Activated naive CD8-positive, alpha-beta T cell treated with anti-CD3 and anti-CD28 coated beads, Interleukin-2, amount 10 ng/mL, durations not matched to agents 7 days and 5 days (primary cell): ENCODE results near the gene KLHDC10. TPM values are rescaled to one million over a fixed set of nuclear protein-coding genes. Genes with fewer than 3 reads are reported as not detected.
"Not testable (repeated sequence)": the region's sequence is repeated elsewhere in the genome, so short reads cannot be mapped to it uniquely, and the experiment has no call there.

Experiments used
- ATAC-seq: fragments of 150-1000 bp; cut with Tn5 transposase; one replicate; pipeline ENCODE4 v1.10.0; 2021; ENCODE audit warnings: low read depth, moderate library complexity
- POLR2A ChIA-PET: fragments of 350-600 bp; sonication (Branson Sonifier 250); formaldehyde crosslinking; loops from one replicate; lab custom pipeline; 2021; ENCODE audit warnings: antibody characterized with exemption; lab: Charles Lee
- DNase-seq: peaks from one replicate; pipeline ENCODE4 v3.0.0; 2021
- H3K27ac Mint-ChIP-seq: one replicate; pipeline ENCODE4 v1.8.0; 2022; ENCODE audit warnings: mild to moderate bottlenecking, mixed read lengths
- H3K27me3 Mint-ChIP-seq: one replicate; pipeline ENCODE4 v1.8.0; 2022; ENCODE audit warnings: mild to moderate bottlenecking, moderate library complexity, mixed read lengths
- H3K36me3 Mint-ChIP-seq: one replicate; pipeline ENCODE4 v1.8.0; 2021; ENCODE audit warnings: mild to moderate bottlenecking, mixed read lengths
- H3K4me1 Mint-ChIP-seq: one replicate; pipeline ENCODE4 v1.8.0; 2021; ENCODE audit warnings: mixed read lengths
- H3K4me3 Mint-ChIP-seq: one replicate; pipeline ENCODE4 v1.8.0; 2022; ENCODE audit warnings: mild to moderate bottlenecking, moderate library complexity, mixed read lengths
- H3K9me3 Mint-ChIP-seq: one replicate; pipeline ENCODE4 v1.8.0; 2021; ENCODE audit warnings: mixed read lengths
- total RNA-seq, 2 experiments: library from RNA; stranded (reverse); gene quantifications; one replicate each; pipeline ENCODE4 v1.2.3, GENCODE V29; 2021

Gene KLHDC10
- total RNA-seq, 2 experiments from 2014 or later = 15.6 to 15.7 TPM

GRCh38 chr7:130179631-130180030 is 109.3 kb downstream of the KLHDC10 start:
- DNase-seq (no peak), ATAC-seq (no peak)
- Mint-ChIP-seq H3K36me3 (peaks cover 22% of the 10 kb centered on the region), H3K27ac (no peak overlapping the region), H3K4me3 (no peak overlapping the region), H3K4me1 (peaks cover 3% of the 10 kb centered on the region), H3K9me3 (no peaks in the 10 kb centered on the region), H3K27me3 (no peaks in the 10 kb centered on the region)
- POLR2A ChIA-PET = interaction anchor here (0.6 kb wide), 1 partner anchor 96 kb away, joined by 3 read pairs; no protein-coding TSS in a partner anchor

- H3K9me3 Mint-ChIP-seq = no peaks in the 10 kb centered on the region
- peaks cover 3% of the 10 kb centered on the region for H3K4me1 Mint-ChIP-seq
- H3K36me3 Mint-ChIP-seq = peaks cover 25% of the 10 kb centered on the region
- POLR2A ChIA-PET = no interaction called here
- H3K4me3 Mint-ChIP-seq = no peak overlapping the region
- no peaks in the 10 kb centered on the region for H3K27me3 Mint-ChIP-seq
- no peak overlapping the region for H3K27ac Mint-ChIP-seq
- no peak for DNase-seq
- no peak for ATAC-seq
These were observed 110.4 kb downstream of the KLHDC10 start for GRCh38 chr7:130180571-130181262.

GRCh38 chr7:130181263-130181605 is 110.9 kb downstream of the KLHDC10 start:
- ATAC-seq (no peak), DNase-seq (no peak)
- Mint-ChIP-seq H3K36me3 (peaks cover 25% of the 10 kb centered on the region), H3K4me1 (peaks cover 3% of the 10 kb centered on the region), H3K9me3 (no peaks in the 10 kb centered on the region), H3K27ac (no peak overlapping the region), H3K4me3 (no peak overlapping the region), H3K27me3 (no peaks in the 10 kb centered on the region)
- POLR2A ChIA-PET = no interaction called here

DNA sequence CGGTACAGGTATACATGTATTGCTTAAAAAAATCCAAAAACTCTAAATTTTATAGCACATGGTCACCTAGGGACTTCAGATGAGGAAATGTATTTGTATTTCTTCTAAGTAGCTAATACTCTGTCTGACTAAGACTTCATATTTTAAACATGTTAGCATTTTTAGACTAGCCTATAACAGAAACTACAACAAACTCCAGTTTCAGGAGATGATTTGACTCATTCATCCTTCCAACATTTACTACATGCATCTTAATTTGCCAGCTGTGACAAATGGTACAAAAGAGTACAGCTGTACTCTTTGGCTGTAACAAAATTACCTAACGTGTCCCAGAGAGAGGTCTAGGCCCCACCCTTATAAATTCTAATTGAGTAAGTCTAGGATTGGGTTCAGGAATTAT is 112.7 kb downstream of the KLHDC10 start:
- Mint-ChIP-seq H3K27me3 (no peaks in the 10 kb centered on the region), H3K27ac (no peak overlapping the region), H3K9me3 (no peaks in the 10 kb centered on the region), H3K4me3 (no peak overlapping the region), H3K4me1 (peaks cover 3% of the 10 kb centered on the region), H3K36me3 (peaks cover 25% of the 10 kb centered on the region)
- POLR2A ChIA-PET = interaction anchor here (0.7 kb wide), 1 partner anchor 10 kb away, joined by 4 read pairs; no protein-coding TSS in a partner anchor
- DNase-seq = no peak
- no peak for ATAC-seq

- peaks cover 24% of the 10 kb centered on the region for H3K36me3 Mint-ChIP-seq
- H3K4me3 Mint-ChIP-seq, H3K4me1 Mint-ChIP-seq, H3K9me3 Mint-ChIP-seq, POLR2A ChIA-PET, ATAC-seq, DNase-seq, H3K27me3 Mint-ChIP-seq, H3K27ac Mint-ChIP-seq: not testable (repeated sequence)
These were observed 114.0 kb downstream of the KLHDC10 start for GRCh38 chr7:130184349-130184748.

Other genes starting within 250 kb of the KLHDC10 start
- gene UBE2H, start 117.6 kb upstream of the KLHDC10 start, total RNA-seq = 10 to 100 TPM; 35.6 to 42.1 TPM
- 10 to 100 TPM; 15.4 to 18.7 TPM for gene ZC3HC1, start 19.2 kb upstream of the KLHDC10 start, total RNA-seq
- 10 to 100 TPM; 39.5 to 43.9 TPM for gene TMEM209, start 134.9 kb downstream of the KLHDC10 start, total RNA-seq
- not detected for gene SSMEM1, start 137.3 kb downstream of the KLHDC10 start, total RNA-seq
- gene CPA2, start 196.3 kb downstream of the KLHDC10 start, total RNA-seq = not detected
- not detected for gene CPA4, start 222.6 kb downstream of the KLHDC10 start, total RNA-seq